ENCODE results near the gene CASR.

The CASR gene

GRCh38 chr3:122215592-122216298 lies 32.3 kb downstream of the CASR start:
- peak; percentile 98 for FAIRE-seq

DNA sequence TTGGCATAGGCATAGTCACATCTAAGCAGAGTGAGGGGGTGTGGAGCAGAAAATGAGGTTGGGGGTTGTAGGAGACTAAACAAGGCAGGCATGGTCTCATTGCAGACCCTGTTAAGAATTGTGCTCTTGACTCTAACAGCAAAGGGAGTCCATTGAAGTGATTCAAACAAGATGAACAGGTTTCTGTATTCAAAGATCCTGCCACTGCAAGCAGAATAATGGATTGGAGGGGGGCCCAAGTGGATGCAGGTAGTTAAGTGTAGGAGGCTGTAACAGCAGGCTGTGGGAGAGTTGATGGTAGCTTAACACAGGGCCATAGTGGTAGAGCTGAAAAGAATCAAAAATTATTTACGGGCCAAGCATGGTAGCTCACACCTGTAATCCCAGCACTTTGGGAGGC lies 34.4 kb downstream of the CASR start:
- FAIRE-seq = no peak

- FAIRE-seq = no peak
These were observed 35.9 kb downstream of the CASR start for GRCh38 chr3:122219242-122219872.

- no peak for FAIRE-seq
These were observed 43.7 kb downstream of the CASR start for GRCh38 chr3:122227036-122227781.

DNA sequence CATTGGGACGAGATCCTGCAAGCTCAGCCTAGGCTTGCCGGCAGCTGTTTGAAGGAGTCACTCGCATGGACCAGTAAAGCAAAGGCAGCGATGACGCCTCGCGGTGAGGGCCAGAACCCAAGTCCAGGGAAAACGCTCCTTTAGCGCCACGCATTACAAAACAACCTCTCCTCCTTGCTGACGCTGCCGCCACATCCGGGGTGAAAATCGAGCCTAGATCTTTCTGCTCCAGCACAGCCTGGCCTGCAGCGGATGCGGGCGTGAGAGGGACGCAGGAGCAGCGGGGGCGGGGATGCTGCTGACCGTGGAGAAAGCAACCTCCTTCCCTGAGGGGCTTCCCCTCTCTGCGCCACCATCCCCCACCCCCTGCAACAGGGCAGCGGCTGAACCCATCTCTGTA lies 46.7 kb downstream of the CASR start:
- no peak for FAIRE-seq

DNA sequence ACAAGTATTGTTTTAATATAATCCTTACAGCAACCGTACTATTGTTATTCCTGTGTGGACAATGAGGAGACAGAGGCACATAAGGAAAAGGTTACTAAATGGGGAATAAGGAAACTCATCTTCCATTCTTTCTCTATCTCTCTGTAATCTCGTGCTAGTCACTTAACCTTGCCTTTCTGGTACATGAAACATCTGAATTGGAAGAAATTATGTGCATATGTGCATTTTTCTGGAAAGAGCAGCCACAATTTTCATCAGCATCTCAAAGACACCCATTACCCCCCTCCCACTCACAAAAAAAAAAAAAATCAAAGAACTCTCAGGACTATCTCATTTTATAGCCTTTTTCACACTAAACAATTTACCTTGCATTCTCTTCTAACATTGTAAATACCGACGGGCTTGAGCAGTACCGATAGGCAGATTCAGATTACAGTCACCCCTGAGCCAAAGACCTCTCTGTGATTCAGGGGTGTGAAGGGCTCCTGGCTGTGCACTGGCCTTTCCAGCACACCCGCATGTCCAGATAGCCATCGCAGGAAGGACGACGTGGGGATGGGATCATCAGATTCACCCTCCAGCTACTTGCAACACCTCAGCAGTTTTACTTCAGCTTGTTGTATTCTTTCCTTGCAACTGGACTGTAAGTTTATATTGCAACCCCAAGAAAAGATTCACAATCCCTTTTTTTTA lies 48.1 kb downstream of the CASR start:
- FAIRE-seq = no peak

GRCh38 chr3:122232485-122232884 lies 49.0 kb downstream of the CASR start:
- no peak for FAIRE-seq

DNA sequence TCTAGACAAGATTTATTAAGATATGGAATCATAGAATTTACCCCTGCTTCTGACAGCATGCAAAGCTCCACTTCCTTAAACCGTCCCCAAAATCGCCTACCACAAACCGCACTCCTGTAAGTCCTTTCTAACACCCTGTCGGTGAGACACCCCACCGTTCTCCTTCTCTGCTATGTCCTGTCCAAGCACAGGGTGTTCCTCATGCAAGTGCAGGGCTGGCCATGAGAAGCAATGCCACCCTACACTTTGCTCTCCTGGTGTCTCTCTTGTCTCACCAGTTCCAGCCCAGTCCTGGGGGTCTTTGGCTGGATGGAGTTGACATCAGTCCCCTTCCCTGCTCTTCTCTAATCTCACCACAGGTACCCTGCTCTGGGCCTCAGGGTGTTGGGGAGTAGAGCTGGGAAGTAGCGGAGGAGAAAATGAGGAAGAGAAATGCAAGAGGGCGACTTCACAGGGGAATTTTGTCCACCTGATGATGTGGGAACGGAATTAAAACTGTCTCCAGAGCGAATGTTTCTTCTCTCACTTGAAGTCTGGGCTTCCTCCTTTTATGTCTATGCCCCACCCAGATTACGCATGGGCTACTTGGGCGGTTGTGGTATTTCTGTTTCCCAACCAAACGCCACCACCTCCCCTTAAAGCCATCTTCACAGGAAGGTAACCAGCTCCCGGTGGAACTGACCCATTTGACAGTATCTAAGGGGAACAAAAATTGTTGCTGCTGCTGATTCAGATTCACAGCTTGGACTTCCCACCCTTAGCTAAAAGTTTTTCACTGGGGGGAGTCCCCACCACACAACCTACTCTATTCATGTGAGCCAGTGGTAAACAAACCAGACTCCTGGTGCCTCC lies 49.9 kb downstream of the CASR start:
- FAIRE-seq = no peak

- no peak for FAIRE-seq
These were observed 50.6 kb downstream of the CASR start for GRCh38 chr3:122234117-122234516.

DNA sequence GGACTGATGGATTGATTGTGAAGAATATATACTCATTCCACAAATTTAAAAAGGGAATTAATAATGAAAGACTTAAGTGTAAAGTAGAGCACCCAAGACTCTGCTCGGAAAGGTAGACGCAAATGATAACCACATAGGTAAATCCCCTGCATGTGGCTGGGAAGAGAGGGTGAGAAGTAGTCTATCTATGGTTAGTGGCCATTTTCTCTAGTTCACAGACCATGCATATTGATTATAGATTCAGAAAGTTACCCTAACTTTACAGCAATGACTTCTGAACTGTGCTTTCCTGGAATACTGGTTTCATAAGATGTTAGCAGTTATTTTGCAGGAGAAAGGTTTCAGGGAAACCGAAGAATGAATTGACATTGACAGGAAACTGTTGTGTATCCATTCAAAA lies 51.7 kb downstream of the CASR start:
- no peak for FAIRE-seq

- no peak for FAIRE-seq
These were observed 55.6 kb downstream of the CASR start for GRCh38 chr3:122239112-122239511.

GRCh38 chr3:122245513-122246174 lies 62.2 kb downstream of the CASR start:
- peak; percentile 89 for FAIRE-seq

- no peak for FAIRE-seq
These were observed 62.7 kb downstream of the CASR start for GRCh38 chr3:122246199-122246598.

- no peak for FAIRE-seq
These were observed 63.8 kb downstream of the CASR start for GRCh38 chr3:122247087-122247824.

GRCh38 chr3:122247825-122248185 lies 64.3 kb downstream of the CASR start:
- peak; percentile 95 for FAIRE-seq

GRCh38 chr3:122251428-122251827 lies 68.0 kb downstream of the CASR start:
- no peak for FAIRE-seq

- FAIRE-seq = no peak
These were observed 70.1 kb downstream of the CASR start for GRCh38 chr3:122253581-122253980.

GRCh38 chr3:122255757-122256439 lies 72.4 kb downstream of the CASR start:
- FAIRE-seq = peak; percentile 99

- no peak for FAIRE-seq
These were observed 74.3 kb downstream of the CASR start for GRCh38 chr3:122257644-122258364.

Data from islet of Langerhans (tissue), 1 donor.